ENCODE measurements around the gene PI4KA. TPM values are rescaled to one million over a fixed set of nuclear protein-coding genes. Genes with fewer than 3 reads are reported as not detected.
"Not testable (repeated sequence)": the region's sequence is repeated elsewhere in the genome, so short reads cannot be mapped to it uniquely, and the experiment has no call there.

Gene PI4KA
- total RNA-seq, 2 experiments from 2014 or later: 103 to 113 TPM

DNA sequence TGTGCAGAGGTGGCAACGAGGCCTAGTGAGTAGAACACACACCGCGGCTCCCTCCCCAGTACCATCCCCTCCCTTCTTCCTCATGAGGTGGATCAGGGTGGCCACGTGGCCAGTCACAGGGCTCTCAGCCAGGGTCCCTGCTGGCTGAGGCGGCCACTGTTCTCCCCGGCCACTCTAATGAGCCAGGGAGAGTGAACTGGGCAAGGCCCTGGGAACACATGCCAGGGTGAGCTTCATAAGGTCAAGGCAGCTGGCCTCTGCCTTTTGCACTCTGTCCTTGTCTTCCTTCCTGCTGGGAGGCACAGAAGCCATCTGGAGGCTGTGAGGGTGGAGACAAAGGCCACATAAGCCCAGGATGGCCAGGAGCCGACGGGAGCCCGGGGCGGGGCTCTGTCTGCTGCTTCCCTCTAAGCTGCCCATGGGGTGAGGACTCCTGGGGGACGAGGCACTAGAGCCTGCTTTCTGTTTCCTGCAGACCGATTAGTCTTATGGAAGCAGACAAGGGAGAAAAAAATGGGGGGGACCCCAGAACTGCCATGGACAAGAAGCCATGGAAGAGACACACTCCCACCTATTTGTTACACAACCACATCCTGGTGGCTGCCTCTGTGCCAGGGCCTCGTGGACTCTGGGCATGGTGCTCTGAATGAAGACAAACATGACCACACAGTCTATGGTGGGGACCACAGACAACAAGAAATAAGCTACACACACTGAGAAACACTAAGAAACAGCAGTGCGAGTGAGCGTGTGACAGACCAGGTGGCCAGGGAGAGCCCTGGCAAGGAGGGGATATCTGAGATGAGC, 123.1 kb downstream of the PI4KA start:
- DNase-seq; H3K9me3 Mint-ChIP-seq; H3K4me3 Mint-ChIP-seq; H3K27ac Mint-ChIP-seq; H3K27me3 Mint-ChIP-seq; POLR2A ChIA-PET; H3K4me1 Mint-ChIP-seq; H3K36me3 Mint-ChIP-seq (ENCODE audit: low read depth): not testable (repeated sequence)
- CTCF ChIA-PET: interaction anchor here (0.6 kb wide), 1 partner anchor 157 kb away, joined by 3 read pairs; no protein-coding TSS in a partner anchor

DNA sequence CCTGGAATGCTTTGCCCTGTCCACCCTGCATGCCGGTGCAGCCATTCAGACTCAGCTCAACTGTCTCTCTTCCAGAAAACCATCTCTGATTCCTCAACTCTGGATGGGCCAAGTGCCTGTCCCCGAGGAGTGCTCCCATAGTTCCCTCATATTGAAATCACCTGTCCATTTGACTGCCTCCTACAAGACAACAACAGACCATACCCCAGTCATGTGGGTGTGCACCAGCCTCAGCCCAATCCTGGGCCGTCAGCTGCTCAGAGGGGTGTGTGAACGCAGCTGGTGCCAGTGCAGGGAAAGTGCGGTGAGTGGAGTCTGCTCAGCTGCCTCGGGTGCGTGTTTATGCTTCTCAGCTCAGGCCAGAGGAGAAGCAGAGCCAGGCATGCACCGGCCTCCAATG, 126.2 kb downstream of the PI4KA start:
- ChIA-PET CTCF (interaction anchor here (0.9 kb wide), 1 partner anchor 10 kb away, joined by 4 read pairs; no protein-coding TSS in a partner anchor), POLR2A (interaction anchor here (0.6 kb wide), 1 partner anchor 352 kb away, joined by 3 read pairs; no protein-coding TSS in a partner anchor)
- not testable (repeated sequence) for H3K27me3 Mint-ChIP-seq; H3K4me3 Mint-ChIP-seq; H3K4me1 Mint-ChIP-seq; H3K9me3 Mint-ChIP-seq; H3K36me3 Mint-ChIP-seq (ENCODE audit: low read depth); DNase-seq; H3K27ac Mint-ChIP-seq

DNA sequence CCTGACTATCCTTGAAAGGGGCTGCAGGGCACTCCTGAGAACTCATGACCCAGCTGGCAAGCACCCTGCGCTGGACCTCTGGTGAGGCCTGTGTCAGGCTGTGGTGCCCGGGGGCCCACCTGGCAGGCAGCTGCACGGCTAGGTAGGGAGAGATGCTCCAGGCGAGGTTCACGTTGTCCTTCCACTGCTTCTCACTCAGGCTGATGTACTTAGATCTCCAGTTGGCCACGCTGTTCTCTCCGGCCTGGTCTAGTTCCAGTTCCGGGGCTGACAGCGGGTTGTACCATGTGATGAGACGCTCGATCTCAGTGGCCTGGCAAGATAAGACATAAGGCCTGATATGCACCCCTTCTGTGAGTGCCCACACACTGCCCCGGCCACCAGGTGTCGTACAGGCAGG, 129.4 kb downstream of the PI4KA start:
- ChIA-PET POLR2A (no interaction called here), CTCF (no interaction called here)
- Mint-ChIP-seq H3K36me3 (ENCODE audit: low read depth) (peaks cover 19% of the 10 kb centered on the region), H3K4me3 (no peak overlapping the region), H3K27ac (no peak overlapping the region), H3K9me3 (no peaks in the 10 kb centered on the region), H3K27me3 (no peaks in the 10 kb centered on the region), H3K4me1 (no peaks in the 10 kb centered on the region)
- no peak for DNase-seq

DNA sequence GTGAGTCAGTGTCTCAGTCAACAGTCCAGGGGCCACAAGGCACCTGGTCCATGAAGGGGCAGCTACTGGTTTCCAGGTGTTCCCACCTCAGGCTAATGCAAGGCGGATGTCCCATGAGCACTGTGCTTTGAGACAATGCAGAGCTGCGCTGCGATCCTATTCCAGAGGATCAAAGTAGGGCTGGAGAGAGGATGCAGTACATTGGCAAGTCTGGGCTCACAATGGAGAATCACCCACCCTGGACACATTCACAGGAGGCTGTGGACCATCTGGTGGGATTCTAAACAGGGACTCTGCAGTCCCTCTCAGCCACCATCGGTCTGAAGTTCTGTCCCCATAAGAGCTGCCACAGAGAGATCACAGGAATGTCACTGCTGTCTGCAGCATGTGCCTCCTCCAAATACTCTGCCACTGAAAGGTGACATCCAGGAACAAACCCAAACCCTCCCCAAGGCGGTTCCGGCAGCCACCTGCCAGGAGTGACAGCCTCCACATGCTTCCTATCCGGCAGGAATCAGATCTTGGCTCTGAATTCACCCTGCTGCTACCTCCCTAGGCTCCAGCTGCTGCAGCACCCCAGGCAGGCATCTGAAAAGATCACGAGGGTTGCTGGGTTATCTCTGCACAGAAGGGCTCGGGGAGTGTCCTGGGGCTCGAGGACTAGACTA, 130.0 kb downstream of the PI4KA start:
- Mint-ChIP-seq H3K27ac (no peak overlapping the region), H3K4me1 (no peaks in the 10 kb centered on the region), H3K36me3 (ENCODE audit: low read depth) (peaks cover 19% of the 10 kb centered on the region), H3K4me3 (no peak overlapping the region), H3K27me3 (no peaks in the 10 kb centered on the region), H3K9me3 (no peaks in the 10 kb centered on the region)
- DNase-seq: no peak
- ChIA-PET CTCF (no interaction called here), POLR2A (no interaction called here)

DNA sequence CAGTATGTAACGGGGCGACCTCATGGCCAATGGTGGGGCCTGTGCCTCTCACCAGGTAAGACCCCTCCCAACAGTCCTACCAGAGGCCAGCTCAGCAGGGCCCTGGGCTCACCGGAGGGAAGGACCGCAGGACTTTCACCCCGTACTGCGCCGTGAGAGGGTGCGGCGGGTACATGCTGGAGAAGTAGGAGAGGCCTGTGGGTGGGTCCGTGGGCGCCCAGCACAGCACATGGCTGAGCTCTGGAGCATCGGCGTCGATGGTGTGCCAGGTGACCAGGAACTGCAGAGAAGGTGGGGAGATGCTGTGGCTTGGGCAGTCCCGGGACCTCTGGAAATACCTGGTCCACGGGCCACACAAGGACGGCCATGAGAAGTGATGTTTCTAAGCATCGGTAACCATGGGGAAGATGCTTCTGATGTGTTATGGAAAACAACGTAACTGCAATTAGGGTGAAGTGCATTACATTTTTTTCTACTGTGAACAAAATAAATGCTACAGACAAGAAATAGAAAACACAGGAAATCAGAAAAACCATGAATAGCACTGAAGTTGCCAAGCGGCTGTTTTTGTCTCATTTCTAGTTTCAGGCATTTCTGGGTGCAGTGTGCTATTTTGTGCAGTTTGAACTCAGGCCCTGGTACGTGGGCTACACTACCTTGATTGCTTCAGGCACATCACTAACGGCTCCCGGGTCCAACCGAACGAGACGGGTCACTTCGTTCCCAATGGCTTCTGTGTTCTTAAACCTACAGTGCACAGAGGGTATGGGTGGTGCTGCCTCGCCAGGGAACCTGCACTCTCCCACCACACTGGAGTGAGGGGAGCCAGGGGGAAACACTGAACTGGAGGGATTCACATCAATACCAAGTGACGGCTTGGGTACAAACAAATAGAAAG, 131.2 kb downstream of the PI4KA start:
- H3K36me3 Mint-ChIP-seq (ENCODE audit: low read depth): peaks cover 19% of the 10 kb centered on the region
- no peak overlapping the region for H3K27ac Mint-ChIP-seq
- DNase-seq: no peak
- CTCF ChIA-PET: no interaction called here
- no peaks in the 10 kb centered on the region for H3K27me3 Mint-ChIP-seq
- no peaks in the 10 kb centered on the region for H3K4me1 Mint-ChIP-seq
- no peaks in the 10 kb centered on the region for H3K9me3 Mint-ChIP-seq
- no peak overlapping the region for H3K4me3 Mint-ChIP-seq
- POLR2A ChIA-PET: no interaction called here

DNA sequence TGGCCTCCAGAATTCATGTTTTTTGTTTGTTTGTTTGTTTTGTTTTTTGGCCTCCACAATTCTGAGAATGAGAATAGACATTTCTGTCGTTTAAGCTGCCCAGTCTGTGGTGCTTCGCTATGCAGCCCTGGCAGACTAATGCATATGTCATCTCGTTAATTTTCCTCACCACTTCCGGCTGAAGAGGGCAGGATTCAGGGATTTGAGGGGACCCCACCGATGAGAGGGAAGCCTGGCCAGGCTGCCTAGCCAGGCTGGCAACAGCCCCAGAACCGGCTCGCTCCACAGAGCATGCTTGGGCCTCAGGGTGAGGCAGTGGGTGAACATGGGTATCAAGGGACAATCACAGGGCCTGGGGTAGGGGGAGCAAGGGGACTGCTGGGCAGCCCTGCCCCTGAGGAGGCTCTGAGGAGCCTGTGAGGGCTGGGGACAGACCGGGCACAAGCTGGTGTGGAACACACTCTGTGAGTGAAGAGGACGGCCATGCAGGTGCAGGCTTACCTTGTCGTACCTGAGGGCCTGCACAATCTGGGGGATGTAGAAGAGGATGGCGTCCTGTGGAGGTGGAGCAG, 132.5 kb downstream of the PI4KA start:
- Mint-ChIP-seq H3K36me3 (ENCODE audit: low read depth) (peaks cover 19% of the 10 kb centered on the region), H3K4me3 (no peak overlapping the region), H3K9me3 (no peaks in the 10 kb centered on the region), H3K4me1 (no peaks in the 10 kb centered on the region), H3K27ac (no peak overlapping the region), H3K27me3 (no peaks in the 10 kb centered on the region)
- no peak for DNase-seq
- ChIA-PET POLR2A (no interaction called here), CTCF (interaction anchor here (0.6 kb wide), 1 partner anchor 68 kb away, joined by 3 read pairs; no protein-coding TSS in a partner anchor)

DNA sequence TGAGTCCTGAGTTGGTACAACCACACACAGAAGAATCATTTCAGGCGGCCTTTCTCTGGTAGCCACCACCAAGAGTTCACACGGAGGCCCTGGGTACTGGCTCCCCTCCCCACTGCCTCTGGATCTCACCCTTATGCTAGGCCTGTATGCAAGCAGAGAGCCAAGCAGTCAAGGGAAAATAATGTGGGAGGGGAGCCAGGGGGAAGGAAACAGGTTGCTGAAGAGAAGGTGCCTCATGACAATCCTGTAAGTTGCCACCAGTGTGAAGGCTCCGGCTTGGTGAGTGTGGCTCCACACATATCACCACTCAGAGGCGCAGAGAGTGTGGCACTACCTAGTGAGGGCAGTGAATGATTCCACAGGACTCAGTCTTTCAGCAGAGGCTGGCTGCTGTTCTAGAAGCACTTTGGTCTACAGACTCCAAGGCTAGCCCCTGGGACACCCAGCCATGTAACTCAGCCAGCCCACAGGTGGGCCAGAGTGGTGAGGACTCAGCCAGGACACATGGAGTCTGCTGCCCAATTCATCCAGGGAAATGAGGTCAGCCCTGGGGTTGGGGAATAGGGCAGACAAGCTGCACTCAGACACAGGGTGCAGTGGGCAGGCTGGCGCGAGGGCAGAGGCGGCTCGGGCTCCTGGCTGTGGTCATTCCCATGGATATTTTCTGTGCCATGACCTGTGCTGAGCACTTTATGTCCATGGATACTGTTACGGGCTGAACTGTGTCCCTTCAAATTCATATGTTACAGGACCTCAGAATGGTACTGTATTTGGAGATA, 133.7 kb downstream of the PI4KA start:
- H3K27me3 Mint-ChIP-seq: no peaks in the 10 kb centered on the region
- no peaks in the 10 kb centered on the region for H3K4me1 Mint-ChIP-seq
- no peaks in the 10 kb centered on the region for H3K9me3 Mint-ChIP-seq
- H3K27ac Mint-ChIP-seq: no peak overlapping the region
- no peak for DNase-seq
- ChIA-PET CTCF (no interaction called here), POLR2A (no interaction called here)
- peaks cover 19% of the 10 kb centered on the region for H3K36me3 Mint-ChIP-seq (ENCODE audit: low read depth)
- H3K4me3 Mint-ChIP-seq: no peak overlapping the region

DNA sequence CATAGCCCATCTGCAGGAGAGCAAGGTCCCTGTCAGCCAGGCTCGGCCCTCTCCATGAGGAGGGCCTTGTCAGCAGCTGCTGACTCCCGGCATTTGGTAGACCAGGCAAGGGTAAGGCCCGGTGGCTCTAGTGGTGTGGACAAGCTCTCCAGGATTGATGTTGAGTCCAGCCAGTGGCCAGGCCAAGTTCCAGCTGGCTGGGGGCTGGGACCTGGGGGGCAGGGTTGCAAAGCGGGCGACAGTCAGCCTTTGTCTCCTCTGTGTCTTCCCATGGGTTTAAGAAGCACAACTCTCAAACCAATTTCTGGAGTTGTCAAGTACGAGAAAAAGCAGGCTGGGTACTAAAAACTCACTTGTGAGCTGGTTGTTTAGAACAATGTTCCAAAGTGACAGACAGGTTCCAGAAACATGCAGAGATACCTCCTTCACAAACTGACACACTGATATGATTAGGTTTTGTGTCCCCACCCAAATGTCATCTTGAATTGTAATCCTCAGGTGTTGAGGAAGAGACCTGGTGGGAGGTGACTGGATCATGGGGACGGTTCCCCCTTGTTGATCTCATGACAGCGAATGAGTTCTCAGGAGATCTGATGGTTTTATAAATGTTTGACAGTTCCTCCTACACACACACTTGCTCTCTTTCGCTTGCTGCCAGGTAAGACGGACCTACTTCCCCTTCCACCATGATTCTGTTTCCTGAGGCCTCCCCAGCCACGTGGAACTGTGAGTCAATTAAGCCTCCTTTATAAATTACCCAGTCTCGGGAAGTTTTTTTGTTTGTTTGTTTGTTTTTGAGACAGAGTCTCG, 137.0 kb downstream of the PI4KA start:
- H3K27me3 Mint-ChIP-seq: no peaks in the 10 kb centered on the region
- no peaks in the 10 kb centered on the region for H3K4me1 Mint-ChIP-seq
- DNase-seq: no peak
- H3K9me3 Mint-ChIP-seq: no peaks in the 10 kb centered on the region
- no peak overlapping the region for H3K4me3 Mint-ChIP-seq
- no peak overlapping the region for H3K27ac Mint-ChIP-seq
- POLR2A ChIA-PET: no interaction called here
- peaks cover 7% of the 10 kb centered on the region for H3K36me3 Mint-ChIP-seq (ENCODE audit: low read depth)
- CTCF ChIA-PET: no interaction called here

DNA sequence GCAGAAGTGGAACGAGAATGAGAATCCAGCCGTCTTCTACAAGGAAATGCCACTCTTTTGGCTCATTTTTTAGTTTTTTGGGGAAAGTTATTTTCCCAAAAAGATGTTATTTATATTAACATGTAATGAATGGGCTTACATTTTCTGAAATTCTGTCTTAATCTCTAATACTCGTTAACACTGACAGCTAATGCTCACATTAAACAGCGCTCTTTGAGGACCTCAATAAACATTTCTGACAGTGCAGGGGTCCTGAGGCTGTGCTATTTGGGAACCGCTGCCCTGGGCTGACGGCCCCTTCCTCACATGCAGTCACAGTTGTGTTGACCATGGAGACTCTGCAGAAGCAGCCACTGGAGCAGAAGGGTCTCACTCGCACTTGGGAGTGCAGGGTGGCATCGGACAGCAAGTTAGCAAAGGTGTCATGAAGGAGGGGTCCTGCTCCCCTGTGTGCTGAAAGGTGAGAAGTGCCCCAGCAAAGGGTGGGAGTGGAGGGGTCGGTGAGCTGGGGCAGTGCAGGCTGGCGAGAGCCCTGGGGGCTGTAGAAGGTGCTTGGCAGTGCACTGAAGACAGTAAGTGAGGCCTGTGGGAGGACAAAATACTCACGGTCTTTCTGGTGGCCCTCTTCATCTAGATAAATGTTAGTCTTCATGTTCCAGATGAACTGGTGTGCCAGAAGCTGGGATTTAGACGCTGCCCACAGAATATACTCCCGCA, 137.8 kb downstream of the PI4KA start:
- no peak overlapping the region for H3K27ac Mint-ChIP-seq
- no peaks in the 10 kb centered on the region for H3K4me1 Mint-ChIP-seq
- H3K36me3 Mint-ChIP-seq (ENCODE audit: low read depth): no peaks in the 10 kb centered on the region
- no peaks in the 10 kb centered on the region for H3K27me3 Mint-ChIP-seq
- CTCF ChIA-PET: no interaction called here
- POLR2A ChIA-PET: no interaction called here
- H3K9me3 Mint-ChIP-seq: no peaks in the 10 kb centered on the region
- H3K4me3 Mint-ChIP-seq: no peak overlapping the region
- no peak for DNase-seq

DNA sequence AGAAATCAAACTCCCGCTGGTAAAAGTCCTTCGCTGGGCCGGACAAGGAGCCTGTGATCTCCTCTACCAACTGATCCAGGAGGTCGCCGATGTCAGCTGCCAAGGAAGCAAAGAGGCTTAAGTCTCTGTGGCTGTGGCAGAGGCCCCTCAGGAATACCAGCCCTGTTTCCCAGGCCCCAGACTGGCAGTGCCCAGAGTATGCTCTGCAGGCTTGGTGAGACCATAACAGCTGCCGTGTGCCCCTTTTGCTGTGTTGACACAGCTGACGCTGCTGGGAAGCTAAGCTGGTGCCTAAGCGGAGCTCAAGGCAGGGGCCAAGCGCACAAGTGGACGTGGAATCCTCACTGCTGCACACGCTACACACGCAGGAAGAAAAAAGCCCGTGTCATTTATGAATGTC, 139.9 kb downstream of the PI4KA start:
- POLR2A ChIA-PET; H3K9me3 Mint-ChIP-seq; H3K27ac Mint-ChIP-seq; H3K4me3 Mint-ChIP-seq; CTCF ChIA-PET; H3K4me1 Mint-ChIP-seq; H3K36me3 Mint-ChIP-seq (ENCODE audit: low read depth); DNase-seq; H3K27me3 Mint-ChIP-seq: not testable (repeated sequence)

DNA sequence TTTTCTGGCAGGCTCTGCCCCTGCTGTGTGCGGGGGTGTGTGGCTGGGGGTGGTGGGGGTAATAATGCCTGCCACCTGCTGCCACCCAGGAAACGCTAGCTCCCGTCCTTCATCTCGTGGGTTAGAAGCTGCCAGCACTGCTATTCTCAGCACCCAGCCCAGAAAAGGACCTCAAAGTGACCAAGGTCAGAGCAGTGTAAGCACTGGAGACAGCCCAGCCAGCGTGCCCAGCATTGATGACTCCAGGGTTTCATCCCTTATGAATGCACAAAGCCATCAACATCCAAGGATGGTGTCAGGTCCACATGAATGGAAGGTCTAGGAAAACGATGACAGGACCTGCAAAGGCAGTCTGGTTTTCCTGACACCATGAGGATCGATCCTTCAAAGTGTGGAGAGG, 140.6 kb downstream of the PI4KA start:
- H3K27me3 Mint-ChIP-seq, H3K9me3 Mint-ChIP-seq: not testable (repeated sequence)

More for the DNA sequence above, 140.6 kb downstream of the PI4KA start:
- H3K27ac Mint-ChIP-seq; H3K4me3 Mint-ChIP-seq; CTCF ChIA-PET; H3K4me1 Mint-ChIP-seq; H3K36me3 Mint-ChIP-seq (ENCODE audit: low read depth); DNase-seq; POLR2A ChIA-PET: not testable (repeated sequence)
